ENCODE measurements around the gene RPH3AL.

RPH3AL gene

DNA sequence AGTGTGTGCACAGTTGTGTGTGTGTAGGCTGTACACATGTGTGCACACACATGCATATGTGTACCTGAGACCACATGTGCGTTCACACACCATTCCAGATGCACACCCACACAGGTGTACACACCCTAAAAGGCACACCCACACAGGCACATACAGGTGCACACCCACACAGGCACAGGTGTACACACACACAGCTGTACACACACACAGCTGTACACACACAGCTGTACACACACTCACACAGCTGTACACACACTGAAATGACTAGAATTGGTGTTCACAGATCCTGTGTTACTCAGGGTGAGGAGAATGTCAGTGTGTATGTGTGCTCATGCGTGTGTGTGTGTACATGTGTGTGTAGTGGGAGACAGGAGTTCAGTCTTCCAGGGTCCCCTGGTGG is 155.3 kb downstream of the RPH3AL start:
- DNase-seq (ENCODE audit: insufficient read length) (no peak), FAIRE-seq (no peak)
- no peak for TF ChIP-seq POLR2AphosphoS5 (IDR thresholded peaks at IDR 0.05; ENCODE audit: low read depth, low read length)
- TF ChIP-seq POLR2A (IDR thresholded peaks at IDR 0.05; ENCODE audit: low read depth, low read length), result no peak
- no peak for TF ChIP-seq TAF1 (IDR thresholded peaks at IDR 0.05; ENCODE audit: borderline replicate concordance, low read depth, low read length)

DNA sequence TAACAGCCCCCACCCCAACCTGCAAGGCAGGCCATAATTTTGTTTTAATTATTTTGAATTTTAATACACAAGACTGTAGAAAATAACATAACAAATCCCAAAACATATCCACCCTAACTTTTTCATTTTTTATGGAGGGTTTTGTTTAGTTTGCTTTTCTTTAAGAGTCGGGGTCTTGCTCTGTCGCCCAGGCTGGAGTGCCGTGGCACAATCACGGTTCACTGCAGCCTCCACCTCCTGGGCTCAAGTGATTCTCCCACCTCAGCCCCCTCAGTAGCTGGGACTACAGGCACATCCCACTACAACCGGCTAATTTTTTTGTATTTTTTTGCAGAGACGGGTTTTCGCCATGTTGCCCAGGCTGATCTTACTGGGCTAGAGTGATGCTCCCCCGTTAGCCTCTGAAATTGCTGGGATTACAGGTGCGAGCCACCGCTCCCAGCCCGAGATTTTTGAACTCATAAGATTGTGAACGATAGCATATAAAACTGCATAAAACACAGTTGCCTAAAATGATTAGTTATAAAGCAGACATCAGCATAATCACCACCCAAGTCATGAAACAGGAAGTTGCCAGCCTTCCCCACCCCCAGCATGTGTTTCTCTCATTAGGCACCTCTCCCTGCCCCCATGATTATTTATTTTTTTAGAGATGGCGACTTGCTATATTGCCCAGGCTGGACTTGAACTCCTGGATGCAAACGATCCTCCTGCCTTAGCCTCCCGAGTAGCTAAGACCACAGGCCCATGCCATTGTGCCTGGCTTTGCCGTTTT is 157.6 kb downstream of the RPH3AL start:
- FAIRE-seq (no peak), DNase-seq (ENCODE audit: insufficient read length) (no peak)
- TF ChIP-seq POLR2A (IDR thresholded peaks at IDR 0.05; ENCODE audit: low read depth, low read length) (no peak), TAF1 (IDR thresholded peaks at IDR 0.05; ENCODE audit: borderline replicate concordance, low read depth, low read length) (no peak), POLR2AphosphoS5 (IDR thresholded peaks at IDR 0.05; ENCODE audit: low read depth, low read length) (no peak)

DNA sequence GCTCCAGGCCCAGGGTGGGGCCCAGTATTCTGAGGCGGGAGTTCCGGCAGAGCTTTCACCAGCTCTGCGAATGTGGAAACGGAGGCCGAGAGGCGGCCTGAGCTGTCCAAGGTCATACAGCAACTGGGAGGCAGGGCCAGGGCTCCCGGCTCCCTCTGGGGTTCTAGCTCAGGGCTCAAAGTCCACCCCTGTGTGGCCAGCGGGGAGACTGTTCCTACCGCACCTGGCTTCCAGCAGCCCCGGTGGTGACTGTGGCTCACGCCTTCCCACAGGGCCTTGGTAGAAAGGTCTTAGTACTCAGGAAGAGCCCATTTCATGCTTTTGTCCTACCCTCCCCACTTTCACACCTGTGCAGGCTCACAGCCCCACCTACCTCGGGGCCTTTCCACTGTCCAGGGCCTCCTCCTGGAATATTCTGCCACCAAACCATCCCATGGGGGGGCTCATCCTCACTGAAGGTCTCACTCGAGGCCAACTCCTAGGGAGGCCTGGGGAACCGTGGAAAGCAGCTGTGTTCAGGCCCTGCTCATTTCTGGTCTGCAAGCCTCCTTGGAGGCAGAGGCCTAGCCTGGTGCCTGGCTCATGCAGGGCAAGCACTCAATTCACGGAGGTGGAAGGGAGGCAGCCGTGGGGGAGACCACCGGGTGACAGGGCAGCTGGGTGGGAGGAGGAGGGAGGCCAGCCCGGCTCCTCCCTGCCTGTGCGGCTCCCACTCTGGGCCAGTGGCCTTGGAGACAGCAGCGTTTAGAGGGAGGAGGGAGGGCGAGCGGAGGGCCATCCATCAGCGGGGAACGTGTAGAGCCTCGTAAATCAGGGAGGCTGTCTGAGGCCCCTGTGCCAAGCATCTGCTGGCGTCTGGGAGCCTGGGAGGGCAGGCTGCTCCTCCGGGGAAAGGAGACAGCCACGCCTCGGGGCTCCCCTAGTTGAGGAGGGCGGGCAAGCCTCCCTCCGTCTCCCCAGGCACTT is 158.5 kb downstream of the RPH3AL start:
- TF ChIP-seq POLR2A (IDR thresholded peaks at IDR 0.05; ENCODE audit: low read depth, low read length) (no peak), TAF1 (IDR thresholded peaks at IDR 0.05; ENCODE audit: borderline replicate concordance, low read depth, low read length) (no peak), POLR2AphosphoS5 (IDR thresholded peaks at IDR 0.05; ENCODE audit: low read depth, low read length) (no peak)
- FAIRE-seq, result no peak
- DNase-seq (ENCODE audit: insufficient read length), result no peak

DNA sequence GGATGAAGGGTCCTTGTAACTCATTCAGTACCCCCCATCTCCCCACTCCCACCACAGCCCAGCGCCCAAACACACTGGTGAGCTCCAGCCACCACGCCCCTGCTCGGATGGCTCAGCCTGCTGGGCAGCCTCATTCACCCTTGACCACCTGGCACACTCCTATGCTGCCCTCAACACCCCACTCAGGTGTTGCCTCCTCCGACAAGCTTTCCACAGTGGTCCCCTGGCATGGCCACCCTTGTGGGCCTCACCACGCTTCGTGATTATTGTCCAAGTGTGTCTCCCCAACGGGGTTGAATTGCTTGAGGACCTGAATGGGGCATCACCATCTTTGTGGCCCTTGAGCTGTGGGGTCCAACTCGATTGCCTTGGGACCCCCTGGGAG is 159.2 kb downstream of the RPH3AL start:
- FAIRE-seq (no peak), DNase-seq (ENCODE audit: insufficient read length) (no peak)
- TF ChIP-seq POLR2A (IDR thresholded peaks at IDR 0.05; ENCODE audit: low read depth, low read length) (no peak), POLR2AphosphoS5 (IDR thresholded peaks at IDR 0.05; ENCODE audit: low read depth, low read length) (no peak), TAF1 (IDR thresholded peaks at IDR 0.05; ENCODE audit: borderline replicate concordance, low read depth, low read length) (no peak)

DNA sequence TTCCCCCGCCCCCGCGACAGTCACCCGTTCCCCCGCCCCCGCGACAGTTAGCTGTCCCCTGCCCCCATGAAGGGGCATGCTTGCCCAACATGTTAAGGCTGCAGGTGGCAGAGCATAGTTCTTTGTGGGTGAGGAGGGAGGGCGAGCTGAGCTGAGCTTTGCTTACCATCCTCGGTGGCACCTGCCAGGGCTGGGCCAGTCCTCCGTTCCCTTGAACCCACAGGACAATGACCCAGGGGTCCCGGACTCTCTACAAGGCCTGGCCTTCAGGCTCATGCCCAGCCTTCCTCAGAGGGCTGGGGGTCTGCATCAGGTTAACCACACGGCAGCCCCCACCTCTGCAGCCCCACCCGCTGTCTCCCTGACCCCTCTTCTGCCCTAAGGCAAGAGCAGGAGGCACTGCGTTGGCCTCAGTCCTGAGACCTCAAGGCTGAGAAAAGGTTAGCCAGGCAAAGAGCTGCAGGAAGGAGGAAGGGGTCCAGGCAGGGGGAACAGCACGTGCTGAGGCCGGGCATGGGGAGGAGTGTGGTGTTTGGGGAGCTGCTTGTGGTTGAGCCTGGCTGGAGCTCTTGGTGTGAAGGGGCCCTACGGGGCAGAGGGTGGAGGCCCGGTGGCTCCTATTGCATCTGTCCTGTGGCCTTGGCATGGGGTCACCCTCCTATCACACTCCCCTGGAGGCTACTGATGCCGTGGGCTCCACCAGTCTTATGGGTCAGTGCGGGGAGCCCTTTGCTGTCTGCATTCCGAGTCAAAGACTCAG is 159.8 kb downstream of the RPH3AL start:
- TF ChIP-seq POLR2A (IDR thresholded peaks at IDR 0.05; ENCODE audit: low read depth, low read length) (no peak), TAF1 (IDR thresholded peaks at IDR 0.05; ENCODE audit: borderline replicate concordance, low read depth, low read length) (no peak), POLR2AphosphoS5 (IDR thresholded peaks at IDR 0.05; ENCODE audit: low read depth, low read length) (no peak)
- DNase-seq (ENCODE audit: insufficient read length) (no peak), FAIRE-seq (no peak)

DNA sequence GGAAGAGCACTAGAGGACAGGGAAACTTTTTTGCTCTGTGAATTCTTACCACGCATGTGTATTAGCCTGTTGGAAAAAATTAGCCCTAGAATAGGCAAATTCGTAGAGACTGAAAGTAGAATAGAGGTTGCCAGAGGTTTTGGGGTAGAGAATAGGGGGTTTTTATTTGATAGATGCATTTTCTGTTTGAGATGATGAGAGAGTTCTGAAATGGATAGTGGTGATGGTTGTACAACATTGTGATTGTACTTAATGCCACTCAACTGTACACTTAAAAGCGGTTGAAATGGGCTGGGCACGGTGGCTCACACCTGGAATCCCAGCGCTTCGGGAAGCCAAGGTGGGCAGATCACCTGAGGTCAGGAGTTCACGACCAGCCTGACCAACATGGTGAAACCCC is 163.2 kb downstream of the RPH3AL start:
- DNase-seq (ENCODE audit: insufficient read length) (no peak), FAIRE-seq (no peak)
- no peak for TF ChIP-seq POLR2A (IDR thresholded peaks at IDR 0.05; ENCODE audit: low read depth, low read length)
- no peak for TF ChIP-seq POLR2AphosphoS5 (IDR thresholded peaks at IDR 0.05; ENCODE audit: low read depth, low read length)
- TF ChIP-seq TAF1 (IDR thresholded peaks at IDR 0.05; ENCODE audit: borderline replicate concordance, low read depth, low read length), result no peak

DNA sequence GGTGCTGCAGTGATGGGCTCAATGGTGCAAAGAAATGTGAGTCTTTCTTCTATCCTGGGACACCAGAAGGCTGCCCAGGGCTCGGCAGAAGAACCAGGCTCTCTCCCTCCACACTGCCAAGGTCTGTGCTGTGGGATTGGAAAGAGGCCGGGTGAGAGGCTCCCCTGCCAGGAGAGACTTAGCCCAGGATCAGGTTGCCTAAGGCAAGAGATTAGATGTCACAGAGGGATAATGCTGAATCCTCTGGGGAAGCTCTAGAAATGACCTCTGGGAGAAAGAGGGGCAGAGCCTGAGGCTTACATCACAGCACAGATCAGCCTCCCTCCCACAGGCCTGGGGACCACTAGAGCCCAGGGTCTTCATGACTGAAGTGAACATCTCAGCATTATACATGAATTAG is 165.5 kb downstream of the RPH3AL start:
- FAIRE-seq (no peak), DNase-seq (ENCODE audit: insufficient read length) (no peak)
- TF ChIP-seq TAF1 (IDR thresholded peaks at IDR 0.05; ENCODE audit: borderline replicate concordance, low read depth, low read length) (no peak), POLR2AphosphoS5 (IDR thresholded peaks at IDR 0.05; ENCODE audit: low read depth, low read length) (no peak), POLR2A (IDR thresholded peaks at IDR 0.05; ENCODE audit: low read depth, low read length) (no peak)

DNA sequence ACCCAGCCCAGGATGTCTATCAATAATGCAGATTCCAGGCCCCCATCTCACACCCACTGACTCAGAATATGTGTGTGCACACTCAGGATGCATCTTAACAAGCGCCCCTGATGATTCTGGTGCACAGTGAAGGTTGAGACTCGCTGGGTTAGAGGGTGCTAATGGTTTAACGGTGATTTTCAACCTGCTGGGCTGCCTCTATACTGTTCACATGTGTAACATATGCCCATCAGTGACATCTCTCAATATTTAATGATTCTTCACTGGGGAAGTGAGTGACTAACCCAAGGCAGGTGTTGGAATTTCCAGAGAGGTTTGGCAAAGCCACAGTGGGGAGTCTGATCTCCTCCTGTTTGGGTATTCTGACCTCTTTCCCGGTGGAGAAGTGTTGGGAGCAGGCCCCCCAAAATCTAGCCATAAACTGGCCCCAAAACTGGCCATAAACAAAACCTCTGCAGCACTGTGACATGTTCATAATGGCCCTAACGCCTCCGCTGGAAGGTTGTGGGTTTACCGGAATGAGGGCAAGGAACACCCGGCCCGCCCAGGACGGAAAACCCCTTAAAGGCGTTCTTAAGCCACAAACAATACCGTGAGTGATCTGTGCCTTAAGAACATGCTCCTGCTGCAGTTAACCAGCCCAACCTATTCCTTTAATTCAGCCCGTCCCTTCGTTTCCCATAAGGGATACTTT is 167.0 kb downstream of the RPH3AL start:
- TF ChIP-seq POLR2AphosphoS5 (IDR thresholded peaks at IDR 0.05; ENCODE audit: low read depth, low read length) (no peak), TAF1 (IDR thresholded peaks at IDR 0.05; ENCODE audit: borderline replicate concordance, low read depth, low read length) (no peak), POLR2A (IDR thresholded peaks at IDR 0.05; ENCODE audit: low read depth, low read length) (no peak)
- no peak for FAIRE-seq

DNA sequence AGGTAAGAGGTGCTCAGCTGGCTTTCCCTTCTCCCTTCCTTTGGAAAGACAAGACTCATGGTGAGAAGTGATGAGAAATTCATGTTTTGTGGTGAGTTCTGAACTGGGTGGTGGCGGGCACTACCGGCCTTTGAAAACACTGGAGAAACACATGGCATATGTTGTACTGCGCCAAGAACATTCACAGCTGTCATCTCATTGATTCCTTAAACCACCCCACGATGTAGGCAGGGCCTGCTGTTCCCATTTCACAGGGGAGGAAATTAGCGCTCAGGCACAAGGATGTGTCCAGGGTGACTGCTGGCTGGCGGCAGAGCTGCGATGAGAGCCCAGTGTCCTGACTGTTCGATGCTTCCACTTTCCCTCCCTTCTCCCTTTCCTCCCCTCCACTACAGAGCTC is 169.6 kb downstream of the RPH3AL start:
- DNase-seq (ENCODE audit: insufficient read length) (no peak), FAIRE-seq (no peak)
- TF ChIP-seq POLR2AphosphoS5 (IDR thresholded peaks at IDR 0.05; ENCODE audit: low read depth, low read length) (no peak), POLR2A (IDR thresholded peaks at IDR 0.05; ENCODE audit: low read depth, low read length) (no peak), TAF1 (IDR thresholded peaks at IDR 0.05; ENCODE audit: borderline replicate concordance, low read depth, low read length) (no peak)

More for the DNA sequence above, 167.0 kb downstream of the RPH3AL start:
- no peak for DNase-seq (ENCODE audit: insufficient read length)

DNA sequence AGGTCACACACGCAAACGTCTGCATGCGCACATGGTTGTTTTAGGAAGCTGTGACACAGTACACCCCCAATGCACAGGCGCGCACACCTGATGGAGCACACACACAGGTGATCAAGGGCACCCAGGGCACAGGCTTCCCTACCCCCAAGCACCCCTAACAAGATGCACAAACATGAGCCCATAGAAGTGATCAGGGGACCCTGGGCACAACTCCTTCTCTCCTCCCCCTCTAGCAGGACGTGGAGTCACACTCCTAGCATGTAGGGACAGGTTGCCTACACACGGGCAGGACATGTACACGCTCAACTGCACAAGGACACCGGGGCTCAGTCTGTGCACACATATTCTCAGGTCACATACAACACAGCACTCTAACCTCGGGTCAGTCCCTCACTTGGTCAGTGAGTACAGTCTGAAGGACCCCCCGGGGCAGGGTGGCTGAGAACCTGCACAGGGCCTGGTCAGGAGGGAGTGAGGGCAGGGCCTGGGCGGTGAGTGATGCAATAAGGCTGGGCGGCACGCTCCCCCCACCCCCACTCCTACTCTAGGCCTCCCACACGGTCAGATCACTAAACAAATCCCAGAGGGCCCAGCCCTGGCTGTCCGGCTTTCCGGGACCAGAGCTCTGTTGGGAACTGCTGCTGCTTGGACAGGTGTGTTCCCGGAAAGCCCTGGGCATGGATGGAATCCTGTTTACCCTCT is 170.4 kb downstream of the RPH3AL start:
- TF ChIP-seq POLR2A (IDR thresholded peaks at IDR 0.05; ENCODE audit: low read depth, low read length), result no peak
- no peak for DNase-seq (ENCODE audit: insufficient read length)
- FAIRE-seq, result no peak

All from GM12892 (cell line).